Lower lobe of right lung (tissue), 2 donors: ENCODE results near the gene ATP6V1F. TPM values are rescaled to one million over a fixed set of nuclear protein-coding genes. Genes with fewer than 3 reads are reported as not detected.

Experiments
- ATAC-seq, 2 donors: fragments of 200-7000 bp; cut with Tn5 transposase; one replicate each; pipeline ENCODE4 v1.9.1; 2020 to 2022; ENCODE audit warnings: mild to moderate bottlenecking in 2 of 2, moderate library complexity in 2 of 2
- DNase-seq: peaks from one replicate; pipeline ENCODE4 v3.0.0-alpha.2; 2020
- H3K27ac ChIP-seq: fragments of 200-600 bp; one replicate; pipeline ENCODE4 v1.8.0; 2022
- H3K27me3 ChIP-seq: fragments of 200-600 bp; one replicate; pipeline ENCODE4 v1.8.0; 2022; ENCODE audit warnings: low read depth
- H3K36me3 ChIP-seq: fragments of 200-600 bp; one replicate; pipeline ENCODE4 v1.8.0; 2022; ENCODE audit warnings: mild to moderate bottlenecking
- H3K4me1 ChIP-seq: fragments of 200-600 bp; one replicate; pipeline ENCODE4 v1.8.0; 2022
- H3K4me3 ChIP-seq: fragments of 200-600 bp; one replicate; pipeline ENCODE4 v1.8.0; 2022; ENCODE audit warnings: mild to moderate bottlenecking
- H3K9me3 ChIP-seq: fragments of 200-600 bp; one replicate; pipeline ENCODE4 v1.8.0; 2022
- intact Hi-C: fragments of 100-400 bp; cut with DNase I; formaldehyde crosslinking; loops from one replicate; pipeline ENCODE4 v1.11.0; 2022
- total RNA-seq: library from RNA; stranded (reverse); fragmentation: NEBNext Ultra II Directional; extraction: Animal tissue kit (Norgen Biotek cat#: 25700); gene quantifications from one replicate; pipeline ENCODE4 v1.2.1, GENCODE V29; 2021
- TF ChIP-seq, protein P1 (sequence below): fragments of 200-600 bp; IDR thresholded peaks from one replicate; pipeline ENCODE4 v1.8.0; 2022; ENCODE audit warnings: antibody characterized with exemption, mild to moderate bottlenecking
- donor health status: DM: no; HTN: yes; CAD: no; lungs with severe emphysema.

Gene ATP6V1F
- total RNA-seq, 1 donor from 2014 or later, result 208 TPM

DNA sequence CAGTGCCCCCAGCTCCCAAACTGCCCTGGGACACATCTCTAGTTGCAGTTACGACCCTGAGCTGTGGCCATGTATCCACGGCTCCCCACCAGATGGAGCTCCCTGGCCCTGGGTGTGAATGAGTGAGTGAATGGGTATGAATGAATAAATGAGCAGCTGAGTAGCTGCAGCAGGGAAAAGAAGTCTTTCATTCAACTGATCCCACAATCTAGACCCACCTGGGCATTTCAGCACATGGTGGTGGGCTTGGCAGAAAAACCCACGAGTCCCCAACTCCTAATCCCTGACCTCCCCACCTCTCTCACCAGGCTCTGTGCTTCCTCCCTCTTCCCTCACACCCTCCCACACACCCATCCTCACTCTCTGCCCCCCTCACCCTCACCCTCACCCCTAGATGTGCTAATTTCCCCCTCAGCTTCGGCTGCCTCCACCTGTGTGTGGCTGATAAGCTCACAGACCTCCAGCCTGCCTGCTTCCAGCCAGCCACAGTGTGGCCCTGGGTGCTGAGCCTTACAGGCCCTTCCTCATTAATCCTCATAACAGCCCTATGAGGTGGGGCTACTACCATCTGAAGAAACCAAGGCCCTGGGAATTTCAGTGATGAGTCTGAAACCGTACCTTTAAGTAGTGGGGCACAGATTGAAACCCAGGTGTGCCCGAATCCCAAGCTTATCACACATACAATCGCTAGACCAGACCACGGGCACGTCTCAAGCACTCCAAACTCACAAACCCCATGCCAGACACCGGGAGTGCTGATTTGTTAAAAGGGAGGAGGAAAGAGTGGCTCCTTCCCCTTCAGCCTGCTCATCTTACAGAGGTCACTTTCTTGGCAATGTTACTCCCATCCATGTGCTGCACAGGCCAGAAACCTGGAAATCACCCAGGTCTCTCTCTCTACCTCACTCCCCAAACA is 2.2 kb upstream of the ATP6V1F start:
- no peaks in the 10 kb centered on the region for H3K9me3 ChIP-seq
- no peak overlapping the region for H3K4me3 ChIP-seq
- peaks cover 19% of the 10 kb centered on the region for H3K4me1 ChIP-seq
- no peak overlapping the region for H3K27ac ChIP-seq
- DNase-seq (no peak), ATAC-seq (no peak)
- TF ChIP-seq, protein P1, sequence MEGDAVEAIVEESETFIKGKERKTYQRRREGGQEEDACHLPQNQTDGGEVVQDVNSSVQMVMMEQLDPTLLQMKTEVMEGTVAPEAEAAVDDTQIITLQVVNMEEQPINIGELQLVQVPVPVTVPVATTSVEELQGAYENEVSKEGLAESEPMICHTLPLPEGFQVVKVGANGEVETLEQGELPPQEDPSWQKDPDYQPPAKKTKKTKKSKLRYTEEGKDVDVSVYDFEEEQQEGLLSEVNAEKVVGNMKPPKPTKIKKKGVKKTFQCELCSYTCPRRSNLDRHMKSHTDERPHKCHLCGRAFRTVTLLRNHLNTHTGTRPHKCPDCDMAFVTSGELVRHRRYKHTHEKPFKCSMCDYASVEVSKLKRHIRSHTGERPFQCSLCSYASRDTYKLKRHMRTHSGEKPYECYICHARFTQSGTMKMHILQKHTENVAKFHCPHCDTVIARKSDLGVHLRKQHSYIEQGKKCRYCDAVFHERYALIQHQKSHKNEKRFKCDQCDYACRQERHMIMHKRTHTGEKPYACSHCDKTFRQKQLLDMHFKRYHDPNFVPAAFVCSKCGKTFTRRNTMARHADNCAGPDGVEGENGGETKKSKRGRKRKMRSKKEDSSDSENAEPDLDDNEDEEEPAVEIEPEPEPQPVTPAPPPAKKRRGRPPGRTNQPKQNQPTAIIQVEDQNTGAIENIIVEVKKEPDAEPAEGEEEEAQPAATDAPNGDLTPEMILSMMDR, result no peak
- no peaks in the 10 kb centered on the region for H3K27me3 ChIP-seq
- peaks cover 9% of the 10 kb centered on the region for H3K36me3 ChIP-seq
- intact Hi-C loops, result no loop called here

DNA sequence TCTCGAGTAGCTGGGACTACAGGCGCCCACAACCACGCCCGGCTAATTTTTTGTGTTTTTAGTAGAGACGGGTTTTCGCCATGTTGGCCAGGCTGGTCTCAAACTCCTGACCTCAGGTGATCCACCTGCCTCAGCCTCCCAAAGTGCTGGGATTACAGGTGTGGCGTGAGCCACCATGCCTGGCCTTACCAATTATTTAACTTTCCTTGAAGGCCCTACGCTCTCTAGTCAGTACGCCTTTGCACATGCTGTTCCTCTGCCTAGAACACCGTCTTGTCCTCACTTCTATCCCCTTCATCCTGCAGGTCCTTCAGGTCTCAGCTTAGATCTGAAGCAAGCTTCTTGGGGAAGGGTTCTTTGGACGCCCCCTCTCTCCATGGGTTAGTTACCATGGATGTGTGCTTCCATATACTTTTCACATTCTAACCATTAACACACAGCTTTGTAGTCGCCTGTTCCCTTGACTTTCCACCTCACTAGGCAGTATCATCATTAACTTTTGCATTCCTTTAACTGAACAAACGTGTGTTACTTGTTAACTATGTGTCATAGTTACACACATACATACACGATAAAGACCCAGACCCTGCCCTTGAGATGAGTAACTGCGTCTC is 592 bp upstream of the ATP6V1F start:
- intact Hi-C loops, result no loop called here
- Histone ChIP-seq H3K27me3 (no peaks in the 10 kb centered on the region), H3K36me3 (peaks cover 18% of the 10 kb centered on the region), H3K9me3 (no peaks in the 10 kb centered on the region), H3K4me3 (peak overlapping the region; percentile 93), H3K27ac (no peak overlapping the region), H3K4me1 (peaks cover 19% of the 10 kb centered on the region)
- ATAC-seq (no peak), DNase-seq (no peak)
- TF ChIP-seq, protein P1, result no peak

DNA sequence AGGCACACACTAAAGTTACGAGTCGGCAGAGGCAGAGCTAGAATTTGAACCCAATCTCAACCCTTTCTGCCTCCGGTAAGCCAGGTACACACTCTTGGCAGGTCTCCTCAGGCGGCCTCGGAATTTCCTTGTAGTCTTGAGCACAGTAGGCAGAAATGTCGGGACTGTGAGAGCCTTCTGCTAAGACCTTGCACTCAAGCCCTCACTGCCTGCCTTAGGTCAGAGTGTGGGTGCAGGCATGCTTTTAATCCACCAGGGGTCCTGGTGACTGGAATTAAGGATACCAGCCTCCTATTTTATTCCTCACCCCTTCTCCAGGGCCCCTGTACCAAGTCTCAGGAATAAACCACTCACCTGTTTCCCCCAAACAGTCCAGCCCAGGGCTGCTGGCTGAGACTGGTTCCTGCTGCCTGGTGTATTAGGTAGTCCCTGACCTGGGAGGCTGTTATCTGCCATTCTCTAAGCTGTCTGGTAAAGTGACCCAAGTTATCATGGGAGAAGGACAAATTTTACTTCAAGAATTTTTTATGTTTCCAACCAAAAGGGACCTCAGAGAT is 855 bp downstream of the ATP6V1F start:
- Histone ChIP-seq H3K4me1 (peaks cover 24% of the 10 kb centered on the region), H3K27me3 (no peaks in the 10 kb centered on the region), H3K27ac (peak overlapping the region; percentile 84), H3K9me3 (no peaks in the 10 kb centered on the region), H3K36me3 (peaks cover 18% of the 10 kb centered on the region), H3K4me3 (peak overlapping the region; percentile 93)
- ATAC-seq (peak; percentile 61 to 71), DNase-seq (no peak)
- TF ChIP-seq, protein P1, result peak; percentile 49
- intact Hi-C loops, result no loop called here

DNA sequence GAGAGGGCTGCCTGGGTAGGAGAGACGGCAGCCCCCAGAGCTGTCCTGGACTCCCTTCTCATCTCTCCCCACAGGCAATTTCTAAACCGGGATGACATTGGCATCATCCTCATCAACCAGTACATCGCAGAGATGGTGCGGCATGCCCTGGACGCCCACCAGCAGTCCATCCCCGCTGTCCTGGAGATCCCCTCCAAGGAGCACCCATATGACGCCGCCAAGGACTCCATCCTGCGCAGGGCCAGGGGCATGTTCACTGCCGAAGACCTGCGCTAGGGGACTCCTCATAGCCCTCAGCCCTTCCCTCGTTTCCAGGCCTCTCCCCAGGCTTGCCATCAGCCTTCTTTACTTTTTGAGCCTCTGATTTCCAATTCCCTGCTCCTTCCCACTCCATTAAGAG is 2.6 kb downstream of the ATP6V1F start:
- Histone ChIP-seq H3K4me3 (no peak overlapping the region), H3K36me3 (peaks cover 18% of the 10 kb centered on the region), H3K27me3 (peaks cover 6% of the 10 kb centered on the region), H3K4me1 (peaks cover 36% of the 10 kb centered on the region), H3K9me3 (no peaks in the 10 kb centered on the region), H3K27ac (no peak overlapping the region)
- no peak for ATAC-seq
- DNase-seq, result no peak
- TF ChIP-seq, protein P1, result no peak
- intact Hi-C loops, result no loop called here

DNA sequence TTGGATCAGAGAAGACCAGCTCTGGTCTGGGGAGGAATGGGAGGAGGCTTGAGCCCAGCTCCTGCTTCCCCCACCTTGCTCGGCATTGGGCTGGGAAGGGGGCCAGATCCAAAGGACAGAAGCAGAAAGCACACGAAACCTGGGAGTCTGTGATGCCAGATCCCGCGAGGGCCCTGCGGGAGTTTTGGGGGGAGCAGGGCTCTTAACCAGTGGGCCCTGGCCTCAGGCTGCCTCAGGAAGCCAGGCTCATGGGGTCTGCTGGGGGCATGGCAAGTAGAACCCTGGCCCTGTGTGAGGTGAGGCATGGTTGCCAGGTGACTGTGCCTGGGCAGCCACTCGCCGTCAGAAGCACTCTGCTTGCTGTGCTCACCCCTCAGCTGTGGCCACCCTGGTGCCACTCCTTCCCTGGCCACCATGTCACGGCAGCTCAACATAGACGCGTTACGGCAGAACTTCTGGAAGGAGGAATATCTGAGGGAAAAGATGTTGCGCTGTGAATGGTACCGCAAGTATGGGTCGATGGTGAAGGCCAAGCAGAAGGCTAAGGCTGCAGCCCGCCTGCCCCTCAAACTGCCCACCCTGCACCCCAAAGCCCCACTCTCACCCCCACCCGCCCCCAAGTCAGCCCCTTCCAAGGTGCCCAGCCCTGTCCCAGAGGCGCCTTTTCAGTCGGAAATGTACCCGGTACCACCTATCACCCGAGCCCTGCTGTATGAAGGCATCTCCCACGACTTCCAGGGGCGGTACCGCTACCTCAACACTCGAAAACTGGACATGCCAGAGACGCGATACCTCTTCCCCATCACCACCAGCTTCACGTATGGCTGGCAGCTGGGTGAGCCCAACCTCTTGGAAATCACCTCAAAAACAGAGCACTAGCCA is 3.6 kb downstream of the ATP6V1F start:
- ATAC-seq (no peak), DNase-seq (no peak)
- no peaks in the 10 kb centered on the region for H3K9me3 ChIP-seq
- peaks cover 36% of the 10 kb centered on the region for H3K4me1 ChIP-seq
- no peak overlapping the region for H3K27ac ChIP-seq
- peaks cover 11% of the 10 kb centered on the region for H3K27me3 ChIP-seq
- intact Hi-C loops, result no loop called here
- TF ChIP-seq, protein P1, result no peak
- no peak overlapping the region for H3K4me3 ChIP-seq
- H3K36me3 ChIP-seq, result peaks cover 18% of the 10 kb centered on the region
